Endothelial cell of umbilical vein (primary cell): ENCODE results near the gene SPRYD3. TPM values are rescaled to one million over a fixed set of nuclear protein-coding genes. Genes with fewer than 3 reads are reported as not detected.
A peak's percentile ranks its signal among the peaks of the same experiment; 100 is the strongest.

Source experiments
- BruUV-seq: library from RNA; stranded (reverse); fragments of 400-500 nt; replicated peaks from 2 replicates; lab custom pipeline; 2021; lab: Mats Ljungman, UMichigan
- CTCF ChIA-PET: fragments of 300-600, 350-600 bp; sonication (Branson Sonifier 250); formaldehyde crosslinking; loops from one replicate; lab custom pipeline; 2021; ENCODE audit warnings: antibody characterized with exemption, inconsistent platforms; lab: Charles Lee
- POLR2A ChIA-PET: fragments of 300-600, 350-600 bp; sonication (Branson Sonifier 250); formaldehyde crosslinking; loops from one replicate; lab custom pipeline; 2021; ENCODE audit warnings: antibody characterized with exemption, inconsistent platforms; lab: Charles Lee
- DNase-seq: peaks from one replicate; pipeline ENCODE4 v3.0.0-alpha.2; 2011; ENCODE audit warnings: low read depth, low spot score
- FAIRE-seq: peaks from 2 replicates; lab custom pipeline; 2011; peaks lifted over from hg19 to GRCh38; lab: Jason Lieb, UNC
- H2AFZ ChIP-seq: 2 replicates; pipeline ENCODE4 v1.6.0; 2012; ENCODE audit warnings: low read depth, low read length, control low read depth, inconsistent platforms
- H3K27ac ChIP-seq: 2 replicates; pipeline ENCODE4 v1.5.1; 2011; ENCODE audit warnings: low read depth, mild to moderate bottlenecking, control low read depth, low read length, moderate library complexity; ENCODE audit not compliant: insufficient read depth
- H3K27me3 ChIP-seq, 2 experiments: 2 replicates each; pipeline versions ENCODE4 v1.6.0 to v1.6.1; 2011; ENCODE audit warnings: low read length in 2 of 2, mixed read lengths in 1 of 2; ENCODE audit not compliant: control insufficient read depth in 2 of 2, insufficient read depth in 2 of 2
- H3K36me3 ChIP-seq, 2 experiments: 2 replicates in 1 of 2; 3 replicates in 1 of 2; pipeline ENCODE4 v1.5.1; 2011; ENCODE audit warnings: low read length in 2 of 2, mild to moderate bottlenecking in 1 of 2, moderate library complexity in 1 of 2; ENCODE audit not compliant: control insufficient read depth in 2 of 2, insufficient read depth in 2 of 2; ENCODE audit errors: extremely low read depth in 1 of 2
- H3K4me1 ChIP-seq: 3 replicates; pipeline ENCODE4 v1.5.1; 2011; ENCODE audit warnings: mild to moderate bottlenecking, low read length; ENCODE audit not compliant: control insufficient read depth, insufficient read depth; ENCODE audit errors: extremely low read depth
- H3K4me2 ChIP-seq: 2 replicates; pipeline ENCODE4 v1.6.1; 2011; ENCODE audit warnings: low read length, control low read depth, mixed read lengths; ENCODE audit not compliant: insufficient read depth
- H3K4me3 ChIP-seq, 3 experiments: fragments of 200-600 bp in 1 of 3; sonication (generic), shearing (Covaris generic) in 1 of 3; replicated peaks in 1 of 3; 2 replicates each; pipeline ENCODE4 v1.5.1; 2011 to 2016; ENCODE audit warnings: control low read depth in 3 of 3, low read length in 3 of 3, mild to moderate bottlenecking in 2 of 3, inconsistent platforms in 1 of 3, low read depth in 1 of 3, moderate library complexity in 1 of 3; ENCODE audit not compliant: insufficient read depth in 1 of 3
- H3K79me2 ChIP-seq: 2 replicates; pipeline ENCODE4 v1.6.0; 2012; ENCODE audit warnings: low read length, inconsistent platforms; ENCODE audit not compliant: control insufficient read depth, insufficient read depth
- H3K9ac ChIP-seq: replicated peaks from 2 replicates; pipeline ENCODE3; 2011; ENCODE audit warnings: low read length, control low read depth; ENCODE audit not compliant: insufficient read depth; ENCODE audit errors: extremely low read depth
- H3K9me1 ChIP-seq: replicated peaks from 3 replicates; pipeline ENCODE4 v1.6.0; 2011; ENCODE audit warnings: mild to moderate bottlenecking, low read length; ENCODE audit not compliant: control insufficient read depth, insufficient read depth; ENCODE audit errors: extremely low read depth
- H3K9me3 ChIP-seq: replicated peaks from 2 replicates; pipeline ENCODE4 v1.5.1; 2012; ENCODE audit warnings: low read length, inconsistent platforms; ENCODE audit not compliant: control insufficient read depth, insufficient read depth
- H4K20me1 ChIP-seq: replicated peaks from 2 replicates; pipeline ENCODE3; 2011; ENCODE audit warnings: mild to moderate bottlenecking, low read length; ENCODE audit not compliant: control insufficient read depth, insufficient read depth; ENCODE audit errors: extremely low read depth
- CTCF ChIP-seq, 2 donors: IDR thresholded peaks; 1 replicate in 1 of 2; 2 replicates in 1 of 2; pipeline ENCODE4 v1.5.1; 2011; ENCODE audit warnings: low read length in 2 of 2, mild to moderate bottlenecking in 2 of 2, moderate library complexity in 2 of 2, control low read depth in 1 of 2, inconsistent platforms in 1 of 2, low read depth in 1 of 2; ENCODE audit not compliant: insufficient read depth in 1 of 2; ENCODE audit errors: extremely low read depth in 1 of 2
- POLR2A ChIP-seq: IDR thresholded peaks from 2 replicates; pipeline ENCODE4 v1.6.1; 2012; ENCODE audit warnings: low read depth, mild to moderate bottlenecking, control low read depth, low read length
- dilution Hi-C: fragments of 300-500 bp; cut with MboI; formaldehyde crosslinking; loops from one replicate; pipeline ENCODE4 v1.15.0; 2019; ENCODE audit warnings: low sequenced_read_pairs; ENCODE audit not compliant: extremely low pct_ligation_motif_present
- intact Hi-C: fragments of 100-400 bp; cut with micrococcal nuclease; formaldehyde crosslinking; loops from one replicate; pipeline ENCODE4 v1.10.0; 2022
- polyA plus RNA-seq, 4 experiments: library from polyadenylated mRNA; depleted of rRNA in 3 of 4; stranded (reverse) in 3 of 4; unstranded in 1 of 4; fragments of >200 nt; gene quantifications; 2 replicates each; pipeline versions ENCODE4 v1.2.1 to v1.2.3, GENCODE V29; 2011 to 2012; ENCODE audit warnings: missing spikeins in 1 of 4
- total RNA-seq: library from RNA; stranded (reverse); gene quantifications from 2 replicates; pipeline ENCODE4 v1.2.3, GENCODE V29; 2021
- TF ChIP-seq, protein P1 (sequence below): IDR thresholded peaks from 2 replicates; pipeline ENCODE4 v1.6.1; 2011; ENCODE audit not compliant: insufficient read depth, insufficient read length

SPRYD3 gene
- total and polyA plus RNA-seq, 2 donors (not counting 3 experiments of a cell fraction or from before 2014, with no cell fraction given), result 38.6 to 39.2 TPM

- Histone ChIP-seq H3K4me3 (no peak overlapping the region), H4K20me1 (no peaks in the 10 kb centered on the region), H3K9me1 (no peaks in the 10 kb centered on the region), H3K9me3 (no peaks in the 10 kb centered on the region), H3K27me3 (no peaks in the 10 kb centered on the region), H3K36me3 (peaks cover 5 to 31% of the 10 kb centered on the region in 2 experiments), H3K4me2 (no peak overlapping the region), H3K27ac (no peak overlapping the region), H2AFZ (no peak overlapping the region), H3K79me2 (no peaks in the 10 kb centered on the region), H3K4me1 (peaks cover 32% of the 10 kb centered on the region), H3K9ac (no peak overlapping the region)
- no peak for DNase-seq
- CTCF ChIA-PET, result interaction anchor here (0.9 to 14.2 kb wide), 7 partner anchors 10 to 135 kb away, joined by 3 to 463 read pairs (median 79); partner anchors contain the start of genes IGFBP6, SOAT2, SPRYD3 and TNS2
- dilution Hi-C loops, result no loop called here
- intact Hi-C loops, result no loop called here
- TF ChIP-seq CTCF (IDR thresholded peaks at IDR 0.05; ENCODE audit: extremely low read depth in 1 of 2, insufficient read depth in 1 of 2, low read depth in 1 of 2, low read length in 2 of 2), result no peak
- BruUV-seq, result TSS peak; percentile 55
- no peak for FAIRE-seq
- POLR2A ChIA-PET, result no interaction called here
Observed at GRCh38 chr12:53063708-53064612, 15.2 kb downstream of the SPRYD3 start.

GRCh38 chr12:53062977-53063707 lies 16.0 kb downstream of the SPRYD3 start:
- ChIA-PET POLR2A (no interaction called here), CTCF (interaction anchor here (0.5 to 14.2 kb wide), 5 partner anchors 9 to 160 kb away, joined by 3 to 463 read pairs (median 45); partner anchors contain the start of genes IGFBP6, SOAT2 and TNS2)
- Histone ChIP-seq H3K9ac (no peak overlapping the region), H3K9me3 (no peaks in the 10 kb centered on the region), H3K79me2 (no peaks in the 10 kb centered on the region), H3K27me3 (no peaks in the 10 kb centered on the region), H3K9me1 (no peaks in the 10 kb centered on the region), H3K4me2 (no peak overlapping the region), H3K4me3 (no peak overlapping the region), H2AFZ (no peak overlapping the region), H3K36me3 (peaks cover 5 to 38% of the 10 kb centered on the region in 2 experiments), H4K20me1 (no peaks in the 10 kb centered on the region), H3K4me1 (peaks cover 32% of the 10 kb centered on the region), H3K27ac (no peak overlapping the region)
- no peak for DNase-seq
- no peak for FAIRE-seq
- TF ChIP-seq POLR2A, result peak; percentile 64
- TF ChIP-seq, protein P1, sequence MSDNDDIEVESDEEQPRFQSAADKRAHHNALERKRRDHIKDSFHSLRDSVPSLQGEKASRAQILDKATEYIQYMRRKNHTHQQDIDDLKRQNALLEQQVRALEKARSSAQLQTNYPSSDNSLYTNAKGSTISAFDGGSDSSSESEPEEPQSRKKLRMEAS, result no peak
- dilution Hi-C loops, result no loop called here
- intact Hi-C loops, result no loop called here
- no TSS peak for BruUV-seq
